T-helper 17 cell (primary cell): ENCODE measurements around the gene FOXA2. TPM values are rescaled to one million over a fixed set of nuclear protein-coding genes. Genes with fewer than 3 reads are reported as not detected.
"Not testable (repeated sequence)": the region's sequence is repeated elsewhere in the genome, so short reads cannot be mapped to it uniquely, and the experiment has no call there.

Source experiments
- ATAC-seq: fragments of 150-1000 bp; cut with Tn5 transposase; 2 replicates; pipeline ENCODE4 v1.10.0; 2021; ENCODE audit warnings: mild to moderate bottlenecking, moderate library complexity
- DNase-seq, 3 donors: peaks; one replicate each; pipeline versions ENCODE4 v3.0.0 to v3.0.0-alpha.2; 2020 to 2021
- H3K9me3 ChIP-seq: one replicate; pipeline ENCODE4 v1.7.0; 2013; ENCODE audit warnings: low read length, mild to moderate bottlenecking; ENCODE audit not compliant: control insufficient read depth, poor library complexity, severe bottlenecking
- H3K27ac Mint-ChIP-seq: one replicate; pipeline ENCODE4 v1.8.0; 2022; ENCODE audit warnings: mild to moderate bottlenecking, moderate library complexity, mixed read lengths
- H3K27me3 Mint-ChIP-seq: one replicate; pipeline ENCODE4 v1.8.0; 2022; ENCODE audit warnings: mixed read lengths
- H3K36me3 Mint-ChIP-seq: one replicate; pipeline ENCODE4 v1.8.0; 2022; ENCODE audit warnings: low read depth, mixed read lengths
- H3K4me1 Mint-ChIP-seq: one replicate; pipeline ENCODE4 v1.8.0; 2022; ENCODE audit warnings: mild to moderate bottlenecking, mixed read lengths
- H3K4me3 Mint-ChIP-seq: one replicate; pipeline ENCODE4 v1.8.0; 2022; ENCODE audit warnings: mild to moderate bottlenecking, moderate library complexity, mixed read lengths
- total RNA-seq, 4 donors: library from RNA in 2 of 4; stranded (reverse) in 2 of 4; gene quantifications; one replicate each; pipeline ENCODE4 v1.2.3 and lab custom pipeline; 2022 to 2026

The FOXA2 gene
- total RNA-seq, 2 donors from 2014 or later, result not detected

DNA sequence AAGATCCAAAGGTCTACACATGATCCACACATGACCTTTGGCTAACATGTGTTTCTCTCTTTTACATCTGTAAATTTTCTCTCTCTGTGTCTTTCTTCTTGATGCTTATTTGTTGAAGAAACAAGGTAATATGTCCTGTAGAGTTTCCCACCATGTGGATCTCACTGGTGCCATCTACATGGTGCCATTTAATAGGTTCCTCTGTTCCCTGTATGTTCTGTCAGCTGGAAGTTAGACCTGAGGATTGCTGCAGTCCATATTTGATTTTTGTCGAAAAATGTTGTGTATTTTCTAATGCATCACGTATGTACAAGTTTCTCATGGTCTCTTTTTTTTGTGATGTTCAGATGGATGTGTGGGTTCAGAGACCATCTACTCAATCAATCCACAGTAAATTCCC is 30.0 kb downstream of the FOXA2 start:
- no peaks in the 10 kb centered on the region for H3K9me3 ChIP-seq
- no peaks in the 10 kb centered on the region for H3K36me3 Mint-ChIP-seq
- ATAC-seq (no peak), DNase-seq (no peak)
- no peak overlapping the region for H3K4me3 Mint-ChIP-seq
- H3K4me1 Mint-ChIP-seq, result no peaks in the 10 kb centered on the region
- no peak overlapping the region for H3K27ac Mint-ChIP-seq
- no peaks in the 10 kb centered on the region for H3K27me3 Mint-ChIP-seq

DNA sequence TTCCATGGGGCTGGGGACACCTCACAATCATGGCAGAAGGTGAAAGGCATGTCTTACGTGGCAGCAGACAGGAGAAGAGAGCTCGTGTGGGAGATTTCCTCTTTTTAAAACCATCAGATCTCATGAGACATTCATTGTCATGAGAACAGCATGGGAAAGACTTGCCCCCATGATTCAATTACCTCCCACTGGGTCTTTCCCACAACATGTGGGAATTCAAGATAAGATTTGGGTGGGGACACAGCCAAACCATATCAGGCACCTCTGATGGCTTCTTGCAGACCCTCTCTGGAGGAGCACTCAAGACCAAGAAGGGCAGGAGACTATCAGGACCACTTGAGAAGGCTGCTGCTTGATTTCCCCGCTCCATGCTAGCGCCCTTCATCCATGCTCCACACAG is 33.9 kb downstream of the FOXA2 start:
- H3K36me3 Mint-ChIP-seq, H3K27ac Mint-ChIP-seq, H3K27me3 Mint-ChIP-seq, H3K9me3 ChIP-seq, DNase-seq, H3K4me3 Mint-ChIP-seq, ATAC-seq, H3K4me1 Mint-ChIP-seq: not testable (repeated sequence)

DNA sequence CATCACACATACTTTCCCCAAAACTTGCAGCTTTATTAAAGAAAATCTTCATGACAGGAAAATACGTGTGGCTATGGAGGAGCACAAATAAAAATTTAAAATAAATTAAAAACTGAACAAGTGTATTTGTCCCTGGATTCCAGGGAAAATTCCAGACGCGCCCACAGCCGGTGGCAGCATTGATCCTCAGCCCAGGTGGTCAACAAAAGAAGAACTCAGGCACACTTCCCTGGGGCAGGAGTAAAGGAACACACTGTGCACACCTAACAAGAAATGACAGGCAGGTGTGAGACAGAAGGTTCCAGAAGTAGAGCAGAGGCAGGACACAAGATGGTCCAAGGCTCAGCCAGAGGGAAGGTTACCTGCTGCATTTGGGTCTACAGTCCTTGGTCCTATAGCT is 36.3 kb downstream of the FOXA2 start:
- no peaks in the 10 kb centered on the region for H3K9me3 ChIP-seq
- Mint-ChIP-seq H3K27ac (no peak overlapping the region), H3K27me3 (no peaks in the 10 kb centered on the region), H3K36me3 (no peaks in the 10 kb centered on the region), H3K4me1 (no peaks in the 10 kb centered on the region), H3K4me3 (no peak overlapping the region)
- DNase-seq (no peak), ATAC-seq (no peak)

DNA sequence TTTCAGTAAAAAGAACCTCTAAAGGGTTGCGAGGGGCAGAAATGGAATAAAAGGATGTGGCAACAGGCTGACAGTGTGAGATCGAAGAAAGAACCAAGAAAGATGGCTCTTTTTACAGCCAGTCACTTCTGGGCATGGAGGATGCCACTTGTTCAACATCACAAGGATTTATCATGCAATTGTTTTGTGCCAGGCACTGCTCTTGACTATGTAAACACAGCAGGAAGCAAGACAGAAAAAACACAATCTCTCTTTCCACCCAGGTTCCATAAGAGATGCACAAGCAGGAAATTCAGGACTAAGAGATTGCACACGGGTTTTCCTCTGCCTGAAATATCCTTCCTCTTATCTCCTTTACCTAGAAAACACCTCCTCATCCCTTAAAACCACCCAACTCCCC is 38.0 kb downstream of the FOXA2 start:
- Mint-ChIP-seq H3K27me3 (no peaks in the 10 kb centered on the region), H3K4me3 (no peak overlapping the region), H3K4me1 (no peaks in the 10 kb centered on the region), H3K27ac (no peak overlapping the region), H3K36me3 (no peaks in the 10 kb centered on the region)
- DNase-seq, result no peak
- ATAC-seq, result no peak
- H3K9me3 ChIP-seq, result no peaks in the 10 kb centered on the region

- Mint-ChIP-seq H3K27ac (no peak overlapping the region), H3K36me3 (no peaks in the 10 kb centered on the region), H3K27me3 (no peaks in the 10 kb centered on the region), H3K4me3 (no peak overlapping the region), H3K4me1 (no peaks in the 10 kb centered on the region)
- ATAC-seq (no peak), DNase-seq (no peak)
- H3K9me3 ChIP-seq, result no peaks in the 10 kb centered on the region
These were observed 39.3 kb downstream of the FOXA2 start for GRCh38 chr20:22545045-22545444.

- no peak for DNase-seq
- Mint-ChIP-seq H3K27ac (no peak overlapping the region), H3K36me3 (no peaks in the 10 kb centered on the region), H3K4me1 (no peaks in the 10 kb centered on the region), H3K4me3 (no peak overlapping the region), H3K27me3 (no peaks in the 10 kb centered on the region)
- H3K9me3 ChIP-seq, result no peaks in the 10 kb centered on the region
- ATAC-seq, result no peak
These were observed 39.9 kb downstream of the FOXA2 start for GRCh38 chr20:22544462-22544861.

- DNase-seq, result no peak
- no peaks in the 10 kb centered on the region for H3K4me1 Mint-ChIP-seq
- H3K27me3 Mint-ChIP-seq, result no peaks in the 10 kb centered on the region
- no peak overlapping the region for H3K27ac Mint-ChIP-seq
- H3K4me3 Mint-ChIP-seq, result no peak overlapping the region
- no peaks in the 10 kb centered on the region for H3K9me3 ChIP-seq
- no peak for ATAC-seq
- H3K36me3 Mint-ChIP-seq, result no peaks in the 10 kb centered on the region
These were observed 41.9 kb downstream of the FOXA2 start for GRCh38 chr20:22542427-22542826.

GRCh38 chr20:22540832-22541231 is 43.5 kb downstream of the FOXA2 start:
- ATAC-seq, result no peak
- Mint-ChIP-seq H3K36me3 (no peaks in the 10 kb centered on the region), H3K27me3 (no peaks in the 10 kb centered on the region), H3K4me3 (no peak overlapping the region), H3K27ac (no peak overlapping the region), H3K4me1 (no peaks in the 10 kb centered on the region)
- no peak for DNase-seq
- no peaks in the 10 kb centered on the region for H3K9me3 ChIP-seq

DNA sequence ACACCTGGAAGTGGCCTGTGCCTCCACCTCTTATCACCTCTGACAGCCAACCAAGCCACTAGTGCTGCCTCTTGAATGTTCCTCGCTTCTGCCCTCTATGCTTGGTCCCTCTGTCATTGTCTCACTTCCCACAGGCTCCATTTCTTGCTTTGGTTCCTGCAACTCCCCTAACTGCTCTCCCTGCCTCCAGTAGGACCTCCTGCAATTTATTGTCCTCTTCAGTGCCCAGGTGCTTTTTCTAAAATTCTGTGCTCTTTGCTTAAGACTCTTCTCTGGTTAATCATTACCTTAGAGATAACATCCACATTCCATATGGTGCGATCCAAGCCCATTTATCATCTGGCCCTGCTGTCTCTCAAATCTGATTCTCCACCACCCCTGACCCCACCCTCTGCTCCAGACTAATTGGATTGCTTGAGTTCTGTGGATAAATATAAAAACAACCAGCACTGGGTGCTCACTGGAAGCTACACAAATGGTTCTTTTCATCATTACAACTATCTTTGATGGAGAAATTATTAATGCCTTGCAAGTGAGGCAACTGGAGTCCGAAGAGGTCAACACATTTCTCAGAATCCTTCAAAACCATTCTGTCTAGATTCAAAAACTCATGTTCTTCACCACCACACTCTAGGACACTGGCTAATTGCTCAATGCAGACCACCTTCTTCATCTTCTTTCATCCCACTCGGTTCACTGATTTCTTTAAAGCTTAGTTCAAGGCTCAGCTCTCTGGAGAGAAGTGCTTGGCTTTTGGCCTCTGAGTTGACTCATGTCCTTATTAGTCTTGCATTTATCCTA is 47.2 kb downstream of the FOXA2 start:
- no peak for DNase-seq

DNA sequence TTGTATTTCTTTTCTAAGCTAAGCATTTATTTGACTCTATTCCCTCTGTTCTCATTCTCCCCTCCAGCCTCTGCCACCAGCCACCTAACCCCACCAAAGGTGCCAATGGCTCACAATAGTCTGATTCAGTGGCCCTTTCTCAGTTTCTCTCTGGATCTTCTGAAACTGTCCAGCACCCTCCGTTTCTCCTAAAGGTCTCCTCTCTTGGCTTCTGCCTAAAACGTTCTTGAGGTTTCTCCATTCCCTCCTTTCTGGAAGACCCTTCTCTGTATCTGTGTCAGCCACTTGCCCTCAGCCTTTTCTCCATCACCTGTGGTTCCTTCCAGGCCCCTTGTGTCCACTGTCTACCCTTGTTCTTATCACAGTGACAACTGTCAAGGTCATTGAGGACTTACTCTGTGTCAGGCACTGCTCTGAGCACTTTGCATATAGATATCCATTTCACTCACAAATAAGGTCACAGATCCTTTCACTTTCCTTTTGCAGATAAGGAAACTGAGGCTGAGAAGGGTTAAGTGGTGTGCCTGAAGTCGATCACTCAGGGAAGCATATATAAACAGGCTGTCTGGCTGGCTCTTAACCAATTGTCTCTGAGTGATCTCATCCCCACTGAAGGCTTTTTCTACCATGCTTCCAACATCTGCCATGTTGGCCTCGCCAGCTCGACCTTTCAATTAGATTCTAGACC is 48.1 kb downstream of the FOXA2 start:
- ATAC-seq, result no peak
- H3K4me1 Mint-ChIP-seq, result no peaks in the 10 kb centered on the region
- no peaks in the 10 kb centered on the region for H3K36me3 Mint-ChIP-seq
- H3K4me3 Mint-ChIP-seq, result no peak overlapping the region
- no peaks in the 10 kb centered on the region for H3K9me3 ChIP-seq
- DNase-seq, result no peak
- H3K27me3 Mint-ChIP-seq, result no peaks in the 10 kb centered on the region
- H3K27ac Mint-ChIP-seq, result no peak overlapping the region

More for the DNA sequence above, 47.2 kb downstream of the FOXA2 start:
- Mint-ChIP-seq H3K4me1 (no peaks in the 10 kb centered on the region), H3K4me3 (no peak overlapping the region), H3K27ac (no peak overlapping the region), H3K27me3 (no peaks in the 10 kb centered on the region), H3K36me3 (no peaks in the 10 kb centered on the region)
- ATAC-seq, result no peak
- H3K9me3 ChIP-seq, result no peaks in the 10 kb centered on the region

DNA sequence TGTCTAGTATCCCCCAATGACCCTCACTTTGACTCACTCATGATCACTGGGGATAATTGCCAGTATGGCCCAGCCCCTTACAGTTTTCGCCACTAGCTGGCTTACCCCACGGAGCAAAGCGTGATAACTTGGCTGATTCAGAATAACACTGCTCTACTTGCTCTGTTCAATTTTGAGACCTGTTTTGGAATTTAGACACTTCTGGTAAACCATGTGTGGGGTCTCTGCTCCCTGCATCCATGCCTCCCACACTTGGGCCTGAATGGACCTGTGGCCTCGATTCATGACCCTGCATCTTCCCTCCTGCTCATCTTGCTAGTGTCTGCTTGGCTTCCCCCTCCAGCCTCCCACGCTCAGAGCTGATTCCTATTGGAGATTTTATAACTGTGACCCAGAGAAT is 48.9 kb downstream of the FOXA2 start:
- no peaks in the 10 kb centered on the region for H3K9me3 ChIP-seq
- DNase-seq, result no peak
- Mint-ChIP-seq H3K4me1 (no peaks in the 10 kb centered on the region), H3K27me3 (no peaks in the 10 kb centered on the region), H3K4me3 (no peak overlapping the region), H3K36me3 (no peaks in the 10 kb centered on the region), H3K27ac (no peak overlapping the region)
- ATAC-seq, result no peak

GRCh38 chr20:22533823-22534751 is 50.3 kb downstream of the FOXA2 start:
- ATAC-seq (no peak), DNase-seq (no peak)
- no peaks in the 10 kb centered on the region for H3K9me3 ChIP-seq
- no peak overlapping the region for H3K4me3 Mint-ChIP-seq
- H3K36me3 Mint-ChIP-seq, result no peaks in the 10 kb centered on the region
- no peaks in the 10 kb centered on the region for H3K4me1 Mint-ChIP-seq
- no peaks in the 10 kb centered on the region for H3K27me3 Mint-ChIP-seq
- H3K27ac Mint-ChIP-seq, result no peak overlapping the region

DNA sequence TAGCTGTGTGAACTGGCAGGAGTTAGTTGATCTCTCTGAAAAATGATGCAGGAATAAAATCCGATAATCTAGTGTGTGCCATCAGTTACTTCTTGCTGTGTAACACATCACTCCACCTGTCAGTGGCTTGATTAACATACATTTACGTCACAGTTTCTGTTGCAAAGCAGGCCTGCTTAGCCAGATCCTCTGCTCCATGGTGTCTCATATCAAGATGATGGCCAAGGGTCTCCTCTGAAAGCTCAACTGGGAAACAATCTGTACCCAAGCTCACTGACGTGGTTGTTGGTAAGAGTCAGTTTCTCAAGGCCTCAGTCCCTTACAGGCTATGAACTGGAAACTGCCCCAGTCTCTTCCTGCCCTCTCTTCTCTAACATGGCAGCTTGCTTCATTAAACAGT is 51.8 kb downstream of the FOXA2 start:
- Mint-ChIP-seq H3K36me3 (no peaks in the 10 kb centered on the region), H3K4me3 (no peak overlapping the region), H3K27me3 (no peaks in the 10 kb centered on the region), H3K4me1 (no peaks in the 10 kb centered on the region), H3K27ac (no peak overlapping the region)
- ATAC-seq, result no peak
- H3K9me3 ChIP-seq, result no peaks in the 10 kb centered on the region
- no peak for DNase-seq
